ENCODE results near the gene METTL16. TPM values are rescaled to one million over a fixed set of nuclear protein-coding genes. Genes with fewer than 3 reads are reported as not detected.
"Not testable (repeated sequence)": the region's sequence is repeated elsewhere in the genome, so short reads cannot be mapped to it uniquely, and the experiment has no call there.

Gene METTL16
- total and polyA plus RNA-seq, 5 donors, result 17.7 to 26.5 (median 22.7) TPM

DNA sequence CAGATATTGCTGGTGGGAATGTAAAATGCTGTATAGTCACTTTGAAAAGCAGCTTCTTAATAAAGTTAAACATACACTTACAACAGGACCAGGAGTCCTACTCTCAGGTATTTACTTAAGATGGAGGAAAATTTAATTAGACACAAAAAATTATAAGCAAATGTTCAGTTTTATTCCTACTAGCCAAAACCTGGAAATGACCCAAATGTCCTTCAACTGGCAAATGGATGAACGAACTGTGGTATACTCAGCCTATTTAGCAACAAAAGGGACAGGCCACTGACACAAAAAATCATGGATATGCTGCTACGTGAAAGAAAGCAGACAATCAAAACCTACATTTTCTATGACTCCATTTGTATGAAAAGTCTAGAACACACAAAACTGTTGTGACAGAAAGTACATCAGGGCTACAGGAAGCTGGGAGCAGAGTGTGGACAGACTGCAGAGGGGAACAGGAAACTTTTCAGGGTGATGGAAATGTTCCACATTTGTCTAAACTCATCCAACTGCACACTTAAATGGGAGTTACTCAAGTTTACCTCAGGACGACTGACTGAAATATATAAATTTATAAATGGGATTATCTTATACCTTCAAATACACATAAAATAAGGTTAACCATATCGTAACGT lies 61.6 kb downstream of the METTL16 start:
- no peaks in the 10 kb centered on the region for H3K4me1 ChIP-seq (ENCODE audit: control insufficient read depth, insufficient read depth, low read length)
- intact Hi-C loops (cut with DNase I), result no loop called here
- no peak overlapping the region for H3K4me3 ChIP-seq (ENCODE audit: low read length)
- ATAC-seq (no peak), DNase-seq (no peak)
- no peaks in the 10 kb centered on the region for H3K9me3 ChIP-seq (ENCODE audit: control insufficient read depth, low read length)
- 60% methylated on average over 5 of the region's 5 CpGs for WGBS
- H3K27ac ChIP-seq (ENCODE audit: low read length), result no peak overlapping the region
- H3K27me3 ChIP-seq (ENCODE audit: control insufficient read depth, insufficient read depth), result no peaks in the 10 kb centered on the region

DNA sequence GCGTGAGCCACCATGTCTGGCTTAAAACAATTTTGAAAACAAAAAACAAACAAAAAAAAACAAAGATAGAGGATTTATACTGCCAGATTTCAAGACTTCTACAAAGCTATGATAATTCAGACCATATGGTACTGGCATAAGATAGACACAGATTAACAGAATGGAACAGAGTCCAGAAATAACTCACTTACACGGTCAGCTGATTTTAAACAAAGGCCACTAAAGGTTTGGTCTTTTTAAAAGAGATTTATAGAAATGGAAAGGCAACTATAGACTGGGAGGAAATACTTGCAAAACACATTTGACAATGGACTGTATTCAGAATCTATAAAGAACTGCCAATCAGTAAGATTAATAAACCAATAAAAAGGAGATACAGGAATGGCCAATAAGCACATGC lies 62.2 kb downstream of the METTL16 start:
- Histone ChIP-seq H3K4me1 (ENCODE audit: control insufficient read depth, insufficient read depth, low read length) (no peaks in the 10 kb centered on the region), H3K27ac (ENCODE audit: low read length) (no peak overlapping the region), H3K4me3 (ENCODE audit: low read length) (no peak overlapping the region), H3K27me3 (ENCODE audit: control insufficient read depth, insufficient read depth) (no peaks in the 10 kb centered on the region), H3K9me3 (ENCODE audit: control insufficient read depth, low read length) (no peaks in the 10 kb centered on the region)
- 75% methylated on average over 2 of the region's 2 CpGs for WGBS
- no peak for ATAC-seq
- intact Hi-C loops (cut with DNase I), result no loop called here
- DNase-seq, result no peak

DNA sequence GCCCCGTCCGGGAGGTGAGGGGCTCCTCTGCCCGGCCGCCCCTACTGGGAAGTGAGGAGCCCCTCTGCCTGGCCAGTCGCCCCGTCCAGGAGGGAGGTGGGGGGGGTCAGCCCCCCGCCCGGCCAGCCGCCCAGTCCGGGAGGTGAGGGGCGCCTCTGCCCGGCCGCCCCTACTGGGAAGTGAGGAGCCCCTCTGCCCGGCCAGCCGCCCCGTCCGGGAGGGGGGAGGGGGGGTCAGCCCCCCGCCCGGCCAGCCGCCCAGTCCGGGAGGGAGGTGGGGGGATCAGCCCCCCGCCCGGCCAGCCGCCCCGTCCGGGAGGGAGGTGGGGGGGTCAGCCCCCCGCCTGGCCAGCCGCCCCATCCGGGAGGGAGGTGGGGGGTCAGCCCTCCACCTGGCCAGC lies 64.2 kb downstream of the METTL16 start:
- peak in 1 of 3 donors; percentile 56 for DNase-seq
- ATAC-seq; H3K4me1 ChIP-seq (ENCODE audit: control insufficient read depth, insufficient read depth, low read length): not testable (repeated sequence)

DNA sequence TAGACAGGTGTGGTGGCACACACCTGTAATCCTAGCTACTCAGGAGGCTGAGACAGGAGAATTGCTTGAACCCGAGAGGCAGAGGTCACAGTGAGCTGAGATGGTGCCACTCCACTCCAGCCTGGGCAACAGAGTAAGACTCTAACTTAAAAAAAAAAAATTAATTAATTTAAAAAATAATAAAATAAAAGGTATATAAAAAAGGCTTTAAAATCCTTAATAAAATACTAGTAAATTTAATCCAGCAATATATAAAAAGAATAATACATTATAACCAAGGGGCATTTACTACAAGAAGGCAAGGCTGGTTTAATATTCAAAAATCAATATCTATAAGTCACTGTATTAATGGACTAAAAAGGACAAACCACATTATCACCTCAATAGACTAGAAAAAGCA lies 66.0 kb downstream of the METTL16 start:
- ATAC-seq (no peak), DNase-seq (no peak)
- no peaks in the 10 kb centered on the region for H3K9me3 ChIP-seq (ENCODE audit: control insufficient read depth, low read length)
- intact Hi-C loops (cut with DNase I), result no loop called here
- no peak overlapping the region for H3K27ac ChIP-seq (ENCODE audit: low read length)
- H3K27me3 ChIP-seq (ENCODE audit: control insufficient read depth, insufficient read depth), result no peaks in the 10 kb centered on the region
- H3K4me1 ChIP-seq (ENCODE audit: control insufficient read depth, insufficient read depth, low read length), result no peaks in the 10 kb centered on the region
- no peak overlapping the region for H3K4me3 ChIP-seq (ENCODE audit: low read length)
- WGBS, result 100% methylated on average over 1 of the region's 1 CpG

More for the DNA sequence above, 64.2 kb downstream of the METTL16 start:
- H3K4me3 ChIP-seq (ENCODE audit: low read length); intact Hi-C loops (cut with DNase I); H3K9me3 ChIP-seq (ENCODE audit: control insufficient read depth, low read length); H3K27me3 ChIP-seq (ENCODE audit: control insufficient read depth, insufficient read depth); H3K27ac ChIP-seq (ENCODE audit: low read length): not testable (repeated sequence)
- 95% methylated on average over 8 of the region's 29 CpGs for WGBS

DNA sequence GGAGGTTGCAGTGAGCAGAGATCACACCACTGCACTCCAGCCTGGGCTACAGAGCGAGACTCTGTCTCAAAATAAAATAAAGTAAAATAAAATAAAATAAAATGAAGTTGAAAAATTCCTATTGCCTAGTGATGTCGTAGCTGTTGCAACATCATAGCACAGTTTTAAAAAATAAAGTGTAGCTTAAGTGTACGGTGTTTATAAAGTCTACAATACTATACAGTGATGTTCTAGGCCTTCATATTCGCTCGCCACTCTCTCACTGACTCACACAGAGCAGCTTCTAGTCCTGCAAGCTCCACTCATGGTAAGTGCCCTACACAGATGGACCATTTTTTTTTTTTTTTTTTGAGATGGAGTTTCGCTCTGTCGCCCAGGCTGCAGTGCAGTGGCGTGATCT lies 67.3 kb downstream of the METTL16 start:
- Histone ChIP-seq H3K4me3 (ENCODE audit: low read length) (no peak overlapping the region), H3K9me3 (ENCODE audit: control insufficient read depth, low read length) (no peaks in the 10 kb centered on the region), H3K4me1 (ENCODE audit: control insufficient read depth, insufficient read depth, low read length) (no peaks in the 10 kb centered on the region), H3K27me3 (ENCODE audit: control insufficient read depth, insufficient read depth) (no peaks in the 10 kb centered on the region), H3K27ac (ENCODE audit: low read length) (no peak overlapping the region)
- intact Hi-C loops (cut with DNase I), result no loop called here
- no peak for ATAC-seq
- DNase-seq, result no peak
- 97% methylated on average over 8 of the region's 8 CpGs for WGBS

DNA sequence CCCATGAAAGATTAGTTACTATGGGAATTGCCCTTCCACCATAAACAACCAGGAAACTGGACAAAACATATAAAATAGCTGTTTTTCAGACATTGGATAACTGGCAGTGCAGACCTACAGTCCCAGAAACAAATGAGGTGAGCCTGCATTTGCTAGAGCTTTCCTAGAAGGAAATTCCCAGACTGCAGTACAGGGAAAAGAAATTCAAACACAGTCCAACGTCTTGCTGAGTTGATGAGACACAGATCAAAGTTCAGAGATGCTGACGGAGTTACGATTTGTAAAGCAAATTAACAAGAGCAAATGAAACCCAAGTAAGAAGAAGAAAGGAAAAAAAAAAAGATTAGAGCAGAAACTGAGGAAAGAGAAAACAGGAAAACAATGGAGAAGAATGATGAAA lies 69.5 kb downstream of the METTL16 start:
- Histone ChIP-seq H3K4me3 (ENCODE audit: low read length) (no peak overlapping the region), H3K4me1 (ENCODE audit: control insufficient read depth, insufficient read depth, low read length) (no peaks in the 10 kb centered on the region), H3K9me3 (ENCODE audit: control insufficient read depth, low read length) (no peaks in the 10 kb centered on the region), H3K27me3 (ENCODE audit: control insufficient read depth, insufficient read depth) (no peaks in the 10 kb centered on the region), H3K27ac (ENCODE audit: low read length) (no peak overlapping the region)
- ATAC-seq, result no peak
- intact Hi-C loops (cut with DNase I), result no loop called here
- WGBS, result 63% methylated on average over 3 of the region's 3 CpGs
- no peak for DNase-seq

DNA sequence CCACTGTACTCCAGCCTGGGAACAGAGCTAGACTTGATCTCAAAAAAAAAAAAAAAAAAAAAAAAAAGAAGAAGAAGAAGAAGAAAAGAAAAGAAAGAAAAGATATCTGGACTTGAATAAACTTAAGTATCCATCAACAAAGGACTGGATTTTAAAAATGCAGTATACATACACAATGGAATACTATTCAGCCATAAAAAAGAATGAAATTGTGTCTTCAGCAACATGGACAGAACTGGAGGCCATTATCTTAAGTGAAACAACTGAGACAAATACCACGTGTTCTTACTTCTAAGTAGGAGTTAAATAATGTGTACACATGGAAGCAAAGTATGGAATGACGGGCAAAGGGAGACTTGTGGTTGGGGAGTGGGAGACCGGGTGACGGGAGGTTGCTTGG lies 70.8 kb downstream of the METTL16 start:
- Histone ChIP-seq H3K9me3 (ENCODE audit: control insufficient read depth, low read length) (no peaks in the 10 kb centered on the region), H3K4me1 (ENCODE audit: control insufficient read depth, insufficient read depth, low read length) (no peaks in the 10 kb centered on the region), H3K27ac (ENCODE audit: low read length) (no peak overlapping the region), H3K4me3 (ENCODE audit: low read length) (no peak overlapping the region), H3K27me3 (ENCODE audit: control insufficient read depth, insufficient read depth) (no peaks in the 10 kb centered on the region)
- ATAC-seq (no peak), DNase-seq (no peak)
- WGBS, result 98% methylated on average over 4 of the region's 4 CpGs
- intact Hi-C loops (cut with DNase I), result no loop called here

DNA sequence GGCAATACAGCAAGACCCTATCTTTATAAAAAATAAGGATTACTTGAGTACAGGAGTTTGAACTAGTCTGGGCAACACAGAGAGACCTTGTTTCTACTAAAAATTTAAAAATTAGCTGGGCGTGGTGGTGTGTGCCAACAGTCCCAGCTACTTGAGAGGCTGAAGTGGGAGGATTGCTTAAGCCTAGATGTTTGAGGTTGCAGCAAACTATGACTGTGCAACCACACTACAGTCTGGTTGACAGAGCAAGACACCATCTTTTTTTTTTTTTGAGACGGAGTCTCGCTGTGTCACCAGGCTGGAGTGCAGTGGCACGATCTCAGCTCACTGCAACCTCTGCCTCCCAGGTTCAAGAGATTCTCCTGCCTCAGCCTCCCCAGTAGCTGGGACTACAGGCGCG lies 71.7 kb downstream of the METTL16 start:
- H3K9me3 ChIP-seq (ENCODE audit: control insufficient read depth, low read length); DNase-seq; H3K4me1 ChIP-seq (ENCODE audit: control insufficient read depth, insufficient read depth, low read length); H3K4me3 ChIP-seq (ENCODE audit: low read length); intact Hi-C loops (cut with DNase I); ATAC-seq; H3K27ac ChIP-seq (ENCODE audit: low read length); H3K27me3 ChIP-seq (ENCODE audit: control insufficient read depth, insufficient read depth): not testable (repeated sequence)
- WGBS, result 96% methylated on average over 6 of the region's 6 CpGs

DNA sequence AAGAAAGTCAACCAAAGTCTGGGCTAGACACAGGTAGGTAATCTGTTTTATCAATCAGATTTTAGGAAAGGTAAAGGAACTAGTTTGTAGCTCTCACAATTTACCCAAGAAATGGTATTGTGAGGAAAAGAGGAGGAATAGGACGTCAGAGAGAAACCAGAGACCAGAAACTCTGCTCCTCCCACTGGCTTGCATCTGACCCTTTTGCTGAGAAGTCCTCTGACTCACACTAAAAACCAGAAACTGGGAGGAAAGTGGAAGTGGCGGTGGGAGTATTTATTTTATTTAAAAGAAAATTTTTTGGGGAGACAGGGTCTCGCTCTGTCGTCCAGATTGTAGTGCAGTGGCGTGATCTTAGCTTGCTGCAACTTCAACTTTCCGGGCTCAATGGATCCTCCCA lies 72.9 kb downstream of the METTL16 start:
- intact Hi-C loops (cut with DNase I), result no loop called here
- DNase-seq (no peak), ATAC-seq (no peak)
- no peak overlapping the region for H3K4me3 ChIP-seq (ENCODE audit: low read length)
- H3K4me1 ChIP-seq (ENCODE audit: control insufficient read depth, insufficient read depth, low read length), result no peaks in the 10 kb centered on the region
- 89% methylated on average over 6 of the region's 6 CpGs for WGBS
- H3K27ac ChIP-seq (ENCODE audit: low read length), result no peak overlapping the region
- no peaks in the 10 kb centered on the region for H3K27me3 ChIP-seq (ENCODE audit: control insufficient read depth, insufficient read depth)
- H3K9me3 ChIP-seq (ENCODE audit: control insufficient read depth, low read length), result no peaks in the 10 kb centered on the region

DNA sequence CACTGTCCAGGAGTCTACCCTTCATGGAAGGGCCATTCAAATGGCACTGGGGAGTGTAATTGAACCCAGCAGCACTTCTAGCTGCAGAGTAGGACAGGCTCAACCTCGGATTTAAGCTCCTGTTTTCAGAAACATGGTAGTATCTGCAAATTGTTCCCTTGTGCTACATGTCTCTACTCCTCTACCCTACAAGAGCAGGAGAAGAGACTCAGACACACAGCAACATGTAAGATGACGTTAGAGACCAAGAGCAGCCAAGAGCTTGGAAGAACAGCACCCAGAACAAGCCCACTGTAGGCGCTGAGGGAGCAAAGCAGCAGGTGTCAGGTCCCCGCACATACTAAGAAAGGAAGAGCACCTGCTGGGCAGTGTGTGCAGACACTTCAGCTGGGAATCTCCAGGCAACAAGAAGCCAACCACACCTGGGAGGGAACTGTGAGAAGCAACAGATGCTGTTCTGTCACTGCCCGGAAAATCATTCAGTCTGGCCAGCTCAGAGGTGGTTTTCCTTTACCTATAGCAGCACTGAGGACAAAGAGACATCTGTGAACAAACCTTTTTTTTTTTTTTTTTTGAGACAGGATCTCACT lies 75.3 kb downstream of the METTL16 start:
- Histone ChIP-seq H3K9me3 (ENCODE audit: control insufficient read depth, low read length) (no peaks in the 10 kb centered on the region), H3K27me3 (ENCODE audit: control insufficient read depth, insufficient read depth) (no peaks in the 10 kb centered on the region), H3K4me1 (ENCODE audit: control insufficient read depth, insufficient read depth, low read length) (no peaks in the 10 kb centered on the region), H3K27ac (ENCODE audit: low read length) (no peak overlapping the region), H3K4me3 (ENCODE audit: low read length) (no peak overlapping the region)
- DNase-seq, result no peak
- intact Hi-C loops (cut with DNase I), result no loop called here
- WGBS, result 82% methylated on average over 5 of the region's 5 CpGs
- ATAC-seq, result no peak

DNA sequence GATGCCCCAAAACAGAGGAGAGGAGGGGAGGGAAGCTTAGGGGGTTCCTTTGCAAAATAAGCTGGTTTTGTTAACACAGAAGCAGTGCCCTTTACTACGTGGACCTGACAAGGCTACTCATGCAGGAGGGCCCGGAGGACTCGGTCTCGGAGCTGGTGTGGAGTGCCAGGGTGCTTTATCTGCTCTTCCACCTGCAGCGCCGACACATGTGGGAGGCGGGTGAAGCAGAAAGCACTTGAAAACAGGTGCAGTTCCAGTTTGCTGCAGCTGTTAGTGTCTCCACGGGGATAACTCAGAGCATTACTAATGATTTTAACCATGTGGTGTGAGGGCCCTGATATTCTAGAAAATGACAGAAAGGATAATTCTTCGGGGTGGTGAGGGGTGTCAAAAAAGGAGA lies 75.8 kb downstream of the METTL16 start:
- no peak overlapping the region for H3K27ac ChIP-seq (ENCODE audit: low read length)
- ATAC-seq, result peak in 1 of 2 donors; percentile 28
- intact Hi-C loops (cut with DNase I), result no loop called here
- H3K9me3 ChIP-seq (ENCODE audit: control insufficient read depth, low read length), result no peaks in the 10 kb centered on the region
- no peaks in the 10 kb centered on the region for H3K27me3 ChIP-seq (ENCODE audit: control insufficient read depth, insufficient read depth)
- no peak overlapping the region for H3K4me3 ChIP-seq (ENCODE audit: low read length)
- DNase-seq, result no peak
- 68% methylated on average over 9 of the region's 9 CpGs for WGBS
- no peaks in the 10 kb centered on the region for H3K4me1 ChIP-seq (ENCODE audit: control insufficient read depth, insufficient read depth, low read length)

Data from right cardiac atrium (tissue), 5 donors.